Liver (tissue), 3 donors: Measurements from ENCODE around the gene FEZ2.

Source experiments
- EGR1 ChIP-seq, 2 donors: IDR thresholded peaks; 2 replicates each; pipeline ENCODE4 v1.6.1; 2016 to 2018; ENCODE audit warnings: antibody characterized with exemption in 2 of 2, low read depth in 2 of 2
- FOXA1 ChIP-seq: IDR thresholded peaks from 2 replicates; pipeline ENCODE4 v1.6.1; 2016; ENCODE audit warnings: antibody characterized with exemption
- JUND ChIP-seq, 2 donors: IDR thresholded peaks; 2 replicates each; pipeline ENCODE4 v1.6.1; 2016; ENCODE audit warnings: antibody characterized with exemption in 2 of 2
- RAD21 ChIP-seq, 2 donors: IDR thresholded peaks; 2 replicates each; pipeline ENCODE4 v1.6.1; 2016; ENCODE audit warnings: antibody characterized with exemption in 2 of 2, mild to moderate bottlenecking in 2 of 2
- RXRA ChIP-seq, 2 donors: IDR thresholded peaks; 2 replicates each; pipeline ENCODE4 v1.6.1; 2017 to 2018; ENCODE audit warnings: antibody characterized with exemption in 2 of 2, mild to moderate bottlenecking in 1 of 2
- TAF1 ChIP-seq: conservative IDR thresholded peaks from 2 replicates; pipeline ENCODE4 v1.6.1; 2016; ENCODE audit warnings: antibody characterized with exemption, mild to moderate bottlenecking
- YY1 ChIP-seq: IDR thresholded peaks from 2 replicates; pipeline ENCODE4 v1.6.1; 2016; ENCODE audit warnings: antibody characterized with exemption, mild to moderate bottlenecking
- TF ChIP-seq, protein P1 (sequence below): fragments of 150-350 bp; IDR thresholded peaks from 2 replicates; pipeline ENCODE4 v1.5.1; 2017; ENCODE audit warnings: improper control_type of control experiment, low read depth, low read length; ENCODE audit not compliant: missing input control
- TF ChIP-seq, protein P2 (sequence below): IDR thresholded peaks from 2 replicates; pipeline ENCODE4 v1.6.1; 2016; ENCODE audit warnings: antibody characterized with exemption
- TF ChIP-seq, protein P3 (sequence below): IDR thresholded peaks from 2 replicates; pipeline ENCODE4 v1.6.1; 2016; ENCODE audit warnings: antibody characterized with exemption, mild to moderate bottlenecking
- TF ChIP-seq, protein P4 (sequence below): IDR thresholded peaks from 2 replicates; pipeline ENCODE4 v1.6.1; 2016; ENCODE audit warnings: antibody characterized with exemption
- TF ChIP-seq, protein P5 (sequence below): IDR thresholded peaks from 2 replicates; pipeline ENCODE4 v1.6.1; 2016; ENCODE audit warnings: antibody characterized with exemption
- donor health status: healthy.
- donor health status: healthy.

DNA sequence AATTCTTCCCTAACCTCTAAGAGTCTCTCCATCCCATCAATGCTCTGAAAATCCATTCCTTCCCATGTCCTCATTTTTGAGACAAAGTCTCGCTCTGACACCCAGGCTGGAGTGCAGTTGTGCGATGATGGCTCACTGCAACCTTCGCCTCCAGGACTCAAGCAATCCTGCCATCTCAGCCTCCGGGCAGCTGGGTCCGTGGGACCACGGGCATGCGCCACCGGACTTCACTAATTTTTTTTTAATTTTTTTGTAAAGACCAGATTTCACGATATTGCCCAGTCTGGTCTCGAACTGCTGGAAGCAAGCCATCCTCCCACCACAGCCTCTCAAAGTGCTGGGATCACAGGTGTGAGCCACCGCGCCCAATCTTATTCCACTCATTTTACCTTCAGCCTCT, 1.6 kb downstream of the FEZ2 start:
- TF ChIP-seq JUND (IDR thresholded peaks at IDR 0.05) (no peak), FOXA1 (no peak), TAF1 (no peak), RAD21 (IDR thresholded peaks at IDR 0.05) (no peak), RXRA (IDR thresholded peaks at IDR 0.05) (no peak), YY1 (no peak), EGR1 (IDR thresholded peaks at IDR 0.05; ENCODE audit: low read depth in 2 of 2) (no peak)
- TF ChIP-seq, protein P1, sequence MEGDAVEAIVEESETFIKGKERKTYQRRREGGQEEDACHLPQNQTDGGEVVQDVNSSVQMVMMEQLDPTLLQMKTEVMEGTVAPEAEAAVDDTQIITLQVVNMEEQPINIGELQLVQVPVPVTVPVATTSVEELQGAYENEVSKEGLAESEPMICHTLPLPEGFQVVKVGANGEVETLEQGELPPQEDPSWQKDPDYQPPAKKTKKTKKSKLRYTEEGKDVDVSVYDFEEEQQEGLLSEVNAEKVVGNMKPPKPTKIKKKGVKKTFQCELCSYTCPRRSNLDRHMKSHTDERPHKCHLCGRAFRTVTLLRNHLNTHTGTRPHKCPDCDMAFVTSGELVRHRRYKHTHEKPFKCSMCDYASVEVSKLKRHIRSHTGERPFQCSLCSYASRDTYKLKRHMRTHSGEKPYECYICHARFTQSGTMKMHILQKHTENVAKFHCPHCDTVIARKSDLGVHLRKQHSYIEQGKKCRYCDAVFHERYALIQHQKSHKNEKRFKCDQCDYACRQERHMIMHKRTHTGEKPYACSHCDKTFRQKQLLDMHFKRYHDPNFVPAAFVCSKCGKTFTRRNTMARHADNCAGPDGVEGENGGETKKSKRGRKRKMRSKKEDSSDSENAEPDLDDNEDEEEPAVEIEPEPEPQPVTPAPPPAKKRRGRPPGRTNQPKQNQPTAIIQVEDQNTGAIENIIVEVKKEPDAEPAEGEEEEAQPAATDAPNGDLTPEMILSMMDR = no peak
- TF ChIP-seq, protein P2, sequence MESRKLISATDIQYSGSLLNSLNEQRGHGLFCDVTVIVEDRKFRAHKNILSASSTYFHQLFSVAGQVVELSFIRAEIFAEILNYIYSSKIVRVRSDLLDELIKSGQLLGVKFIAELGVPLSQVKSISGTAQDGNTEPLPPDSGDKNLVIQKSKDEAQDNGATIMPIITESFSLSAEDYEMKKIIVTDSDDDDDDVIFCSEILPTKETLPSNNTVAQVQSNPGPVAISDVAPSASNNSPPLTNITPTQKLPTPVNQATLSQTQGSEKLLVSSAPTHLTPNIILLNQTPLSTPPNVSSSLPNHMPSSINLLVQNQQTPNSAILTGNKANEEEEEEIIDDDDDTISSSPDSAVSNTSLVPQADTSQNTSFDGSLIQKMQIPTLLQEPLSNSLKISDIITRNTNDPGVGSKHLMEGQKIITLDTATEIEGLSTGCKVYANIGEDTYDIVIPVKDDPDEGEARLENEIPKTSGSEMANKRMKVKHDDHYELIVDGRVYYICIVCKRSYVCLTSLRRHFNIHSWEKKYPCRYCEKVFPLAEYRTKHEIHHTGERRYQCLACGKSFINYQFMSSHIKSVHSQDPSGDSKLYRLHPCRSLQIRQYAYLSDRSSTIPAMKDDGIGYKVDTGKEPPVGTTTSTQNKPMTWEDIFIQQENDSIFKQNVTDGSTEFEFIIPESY = no peak
- TF ChIP-seq, protein P3, sequence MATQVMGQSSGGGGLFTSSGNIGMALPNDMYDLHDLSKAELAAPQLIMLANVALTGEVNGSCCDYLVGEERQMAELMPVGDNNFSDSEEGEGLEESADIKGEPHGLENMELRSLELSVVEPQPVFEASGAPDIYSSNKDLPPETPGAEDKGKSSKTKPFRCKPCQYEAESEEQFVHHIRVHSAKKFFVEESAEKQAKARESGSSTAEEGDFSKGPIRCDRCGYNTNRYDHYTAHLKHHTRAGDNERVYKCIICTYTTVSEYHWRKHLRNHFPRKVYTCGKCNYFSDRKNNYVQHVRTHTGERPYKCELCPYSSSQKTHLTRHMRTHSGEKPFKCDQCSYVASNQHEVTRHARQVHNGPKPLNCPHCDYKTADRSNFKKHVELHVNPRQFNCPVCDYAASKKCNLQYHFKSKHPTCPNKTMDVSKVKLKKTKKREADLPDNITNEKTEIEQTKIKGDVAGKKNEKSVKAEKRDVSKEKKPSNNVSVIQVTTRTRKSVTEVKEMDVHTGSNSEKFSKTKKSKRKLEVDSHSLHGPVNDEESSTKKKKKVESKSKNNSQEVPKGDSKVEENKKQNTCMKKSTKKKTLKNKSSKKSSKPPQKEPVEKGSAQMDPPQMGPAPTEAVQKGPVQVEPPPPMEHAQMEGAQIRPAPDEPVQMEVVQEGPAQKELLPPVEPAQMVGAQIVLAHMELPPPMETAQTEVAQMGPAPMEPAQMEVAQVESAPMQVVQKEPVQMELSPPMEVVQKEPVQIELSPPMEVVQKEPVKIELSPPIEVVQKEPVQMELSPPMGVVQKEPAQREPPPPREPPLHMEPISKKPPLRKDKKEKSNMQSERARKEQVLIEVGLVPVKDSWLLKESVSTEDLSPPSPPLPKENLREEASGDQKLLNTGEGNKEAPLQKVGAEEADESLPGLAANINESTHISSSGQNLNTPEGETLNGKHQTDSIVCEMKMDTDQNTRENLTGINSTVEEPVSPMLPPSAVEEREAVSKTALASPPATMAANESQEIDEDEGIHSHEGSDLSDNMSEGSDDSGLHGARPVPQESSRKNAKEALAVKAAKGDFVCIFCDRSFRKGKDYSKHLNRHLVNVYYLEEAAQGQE = no peak
- TF ChIP-seq, protein P4, sequence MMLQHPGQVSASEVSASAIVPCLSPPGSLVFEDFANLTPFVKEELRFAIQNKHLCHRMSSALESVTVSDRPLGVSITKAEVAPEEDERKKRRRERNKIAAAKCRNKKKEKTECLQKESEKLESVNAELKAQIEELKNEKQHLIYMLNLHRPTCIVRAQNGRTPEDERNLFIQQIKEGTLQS = no peak
- TF ChIP-seq, protein P5, sequence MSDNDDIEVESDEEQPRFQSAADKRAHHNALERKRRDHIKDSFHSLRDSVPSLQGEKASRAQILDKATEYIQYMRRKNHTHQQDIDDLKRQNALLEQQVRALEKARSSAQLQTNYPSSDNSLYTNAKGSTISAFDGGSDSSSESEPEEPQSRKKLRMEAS = no peak
